GM12865 (cell line): ENCODE results near the gene LHFPL3.

Experiments
- DNase-seq: peaks from one replicate; pipeline ENCODE4 v3.0.0; 2010; ENCODE audit warnings: low read depth
- H3K4me3 ChIP-seq: 2 replicates; pipeline ENCODE4 v1.5.1; 2011; ENCODE audit warnings: mild to moderate bottlenecking, low read depth, low read length, control low read depth
- CTCF ChIP-seq: IDR thresholded peaks from 2 replicates; pipeline ENCODE4 v1.5.1; 2011; ENCODE audit warnings: low read length, control low read depth, low read depth, inconsistent platforms; ENCODE audit not compliant: insufficient read depth; ENCODE audit errors: missing control alignments

Gene LHFPL3

GRCh38 chr7:104895522-104896236 lies 567.3 kb downstream of the LHFPL3 start:
- DNase-seq, result peak; percentile 89
- H3K4me3 ChIP-seq, result peak overlapping the region; percentile 1; the same call in 1 of the 2 replicates
- TF ChIP-seq CTCF, result no peak

GRCh38 chr7:104898434-104898833 lies 570.0 kb downstream of the LHFPL3 start:
- no peak for DNase-seq
- TF ChIP-seq CTCF, result no peak
- no peak overlapping the region for H3K4me3 ChIP-seq

- no peak for DNase-seq
- no peak overlapping the region for H3K4me3 ChIP-seq
- TF ChIP-seq CTCF, result no peak
Measured at GRCh38 chr7:104900525-104901239, 572.3 kb downstream of the LHFPL3 start.

GRCh38 chr7:104901240-104901619 lies 572.8 kb downstream of the LHFPL3 start:
- no peak for TF ChIP-seq CTCF
- no peak overlapping the region for H3K4me3 ChIP-seq
- no peak for DNase-seq

GRCh38 chr7:104902183-104902582 lies 573.8 kb downstream of the LHFPL3 start:
- no peak for TF ChIP-seq CTCF
- no peak for DNase-seq
- H3K4me3 ChIP-seq, result no peak overlapping the region

GRCh38 chr7:104903044-104903443 lies 574.6 kb downstream of the LHFPL3 start:
- no peak for TF ChIP-seq CTCF
- no peak for DNase-seq
- no peak overlapping the region for H3K4me3 ChIP-seq
